Measurements from ENCODE around the gene SPINK14. TPM values are rescaled to one million over a fixed set of nuclear protein-coding genes. Genes with fewer than 3 reads are reported as not detected.

SPINK14 gene
- total RNA-seq: not detected
- not detected for polyA plus RNA-seq
- long read RNA-seq, donor 1: 0 reads
- long read RNA-seq, donor 2: 0 reads

GRCh38 chr5:148168246-148168645, at the start of gene SPINK14:
Gene SPINK14 (plus strand): TSS chr5:148168546. CDS start chr5:148169733, 1,187 bp downstream.
- no peak within 1 kb of the TSS for H3K27ac ChIP-seq (ENCODE audit: low read depth in 1 of 2, low read length in 2 of 2)

DNA sequence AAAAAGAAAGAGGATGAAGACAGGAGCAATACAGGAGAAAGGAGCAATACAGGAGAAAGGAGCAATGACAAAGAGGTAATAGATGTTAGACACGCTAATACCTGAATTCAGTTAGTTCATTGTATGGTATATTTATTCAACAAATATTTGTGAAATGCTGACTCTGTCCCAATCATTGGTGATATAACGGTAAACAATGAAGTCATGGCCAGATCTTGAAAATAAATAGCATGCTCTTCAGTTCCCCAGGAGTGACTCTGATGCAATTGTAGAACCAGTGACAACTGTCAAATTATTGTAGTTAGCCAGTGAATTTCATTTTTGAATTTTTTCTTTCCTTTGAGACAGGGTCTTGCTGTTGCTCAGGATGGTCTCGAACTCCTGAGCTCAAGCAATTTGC, 48.0 kb upstream of the SPINK14 start:
- intact Hi-C loops (cut with DNase I): loop anchor here in 1 of 2 donors (5.0 kb wide), 1 partner anchor 263 kb away; no protein-coding TSS in a partner anchor
- no peaks in the 10 kb centered on the region for H3K36me3 ChIP-seq (ENCODE audit: control insufficient read depth in 1 of 2, insufficient read depth in 2 of 2, low read length in 1 of 2)
- no peaks in the 10 kb centered on the region for H3K9me3 ChIP-seq (ENCODE audit: control insufficient read depth, low read length)
- WGBS, 2 donors: 96 to 97% methylated on average over 3 of the region's 3 CpGs
- no peak for DNase-seq
- H3K4me1 ChIP-seq (ENCODE audit: control insufficient read depth in 1 of 2, insufficient read depth in 2 of 2, low read length in 2 of 2): no peaks in the 10 kb centered on the region
- H3K27me3 ChIP-seq (ENCODE audit: control insufficient read depth in 1 of 2, insufficient read depth in 2 of 2, low read length in 1 of 2): no peaks in the 10 kb centered on the region
- no peak for ATAC-seq (ENCODE audit: low FRiP score)
- no peak overlapping the region for H3K4me3 ChIP-seq (ENCODE audit: low read length in 2 of 2)
- no peak overlapping the region for H3K27ac ChIP-seq (ENCODE audit: low read depth in 1 of 2, low read length in 2 of 2)

More at GRCh38 chr5:148168246-148168645, at the start of gene SPINK14:
- intact Hi-C loops (cut with DNase I): no loop called here
- H3K9me3 ChIP-seq (ENCODE audit: control insufficient read depth, low read length): no peaks in the 10 kb centered on the region
- no peak within 1 kb of the TSS for H3K4me3 ChIP-seq (ENCODE audit: low read length in 2 of 2)
- DNase-seq (no peak), ATAC-seq (ENCODE audit: low FRiP score) (no peak)
- WGBS, 2 donors: 84 to 89% methylated on average over 1 of the region's 1 CpG
- no peaks in the 10 kb centered on the region for H3K27me3 ChIP-seq (ENCODE audit: control insufficient read depth in 1 of 2, insufficient read depth in 2 of 2, low read length in 1 of 2)
- no peaks in the 10 kb centered on the region for H3K36me3 ChIP-seq (ENCODE audit: control insufficient read depth in 1 of 2, insufficient read depth in 2 of 2, low read length in 1 of 2)
- no peaks in the 10 kb centered on the region for H3K4me1 ChIP-seq (ENCODE audit: control insufficient read depth in 1 of 2, insufficient read depth in 2 of 2, low read length in 2 of 2)

GRCh38 chr5:148125641-148126040, 42.7 kb upstream of the SPINK14 start:
- Histone ChIP-seq H3K9me3 (ENCODE audit: control insufficient read depth, low read length) (no peaks in the 10 kb centered on the region), H3K4me3 (ENCODE audit: low read length in 2 of 2) (no peak overlapping the region), H3K36me3 (ENCODE audit: control insufficient read depth in 1 of 2, insufficient read depth in 2 of 2, low read length in 1 of 2) (no peaks in the 10 kb centered on the region), H3K27me3 (ENCODE audit: control insufficient read depth in 1 of 2, insufficient read depth in 2 of 2, low read length in 1 of 2) (no peaks in the 10 kb centered on the region), H3K4me1 (ENCODE audit: control insufficient read depth in 1 of 2, insufficient read depth in 2 of 2, low read length in 2 of 2) (no peaks in the 10 kb centered on the region), H3K27ac (ENCODE audit: low read depth in 1 of 2, low read length in 2 of 2) (no peak overlapping the region)
- DNase-seq (no peak), ATAC-seq (ENCODE audit: low FRiP score) (no peak)
- WGBS, 2 donors: 37 to 39% methylated on average over 3 of the region's 3 CpGs
- intact Hi-C loops (cut with DNase I): no loop called here

DNA sequence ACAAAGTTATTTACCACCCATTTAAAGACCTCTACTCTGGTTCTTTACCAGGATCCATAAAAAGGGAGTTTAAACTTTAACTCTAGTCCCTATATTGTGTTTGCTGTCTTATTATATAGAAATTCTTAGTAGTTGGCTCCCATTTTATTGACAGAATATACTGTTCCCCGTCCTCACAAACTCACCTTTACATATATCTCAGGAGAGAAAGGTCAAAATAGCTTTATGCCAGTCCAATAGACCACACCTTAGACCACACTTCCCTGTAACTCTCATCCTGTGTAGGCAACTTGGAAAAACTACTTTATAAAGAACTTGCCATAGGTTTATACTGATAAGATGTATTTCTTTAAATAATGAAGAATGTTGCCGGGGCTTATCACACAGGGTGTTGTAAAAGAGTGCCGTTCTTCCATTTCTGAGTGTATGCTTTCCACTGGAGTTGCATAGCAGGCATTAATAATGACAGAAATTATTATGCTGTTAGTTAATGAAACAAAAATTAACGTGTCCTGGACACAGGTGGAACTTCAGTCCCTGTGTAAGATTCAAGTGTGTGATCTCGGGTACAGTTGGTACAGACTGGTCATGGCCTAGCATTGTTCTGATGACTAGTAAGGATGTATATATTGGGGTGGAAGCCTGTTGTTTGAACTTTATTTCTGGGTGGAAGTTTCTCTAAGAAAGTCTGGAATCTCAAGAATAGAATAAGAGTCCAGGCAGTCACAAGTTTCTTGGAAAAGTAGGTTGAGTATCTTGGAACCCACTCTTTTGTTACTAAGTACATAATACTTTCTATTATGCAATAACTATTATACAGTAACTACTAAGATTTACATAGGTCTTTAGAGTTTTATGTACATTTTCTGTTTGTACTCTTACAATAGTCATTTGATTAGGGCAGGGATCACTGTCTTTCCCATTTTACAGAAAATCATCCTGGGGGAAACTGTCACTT, 33.0 kb upstream of the SPINK14 start:
- intact Hi-C loops (cut with DNase I): no loop called here
- Histone ChIP-seq H3K9me3 (ENCODE audit: control insufficient read depth, low read length) (no peaks in the 10 kb centered on the region), H3K27ac (ENCODE audit: low read depth in 1 of 2, low read length in 2 of 2) (no peak overlapping the region), H3K4me3 (ENCODE audit: low read length in 2 of 2) (no peak overlapping the region), H3K4me1 (ENCODE audit: control insufficient read depth in 1 of 2, insufficient read depth in 2 of 2, low read length in 2 of 2) (no peaks in the 10 kb centered on the region), H3K27me3 (ENCODE audit: control insufficient read depth in 1 of 2, insufficient read depth in 2 of 2, low read length in 1 of 2) (no peaks in the 10 kb centered on the region), H3K36me3 (ENCODE audit: control insufficient read depth in 1 of 2, insufficient read depth in 2 of 2, low read length in 1 of 2) (no peaks in the 10 kb centered on the region)
- no peak for ATAC-seq (ENCODE audit: low FRiP score)
- no peak for DNase-seq
- 75 to 81% methylated on average over 5 of the region's 5 CpGs for WGBS, 2 donors

- Histone ChIP-seq H3K4me1 (ENCODE audit: control insufficient read depth in 1 of 2, insufficient read depth in 2 of 2, low read length in 2 of 2) (no peaks in the 10 kb centered on the region), H3K27me3 (ENCODE audit: control insufficient read depth in 1 of 2, insufficient read depth in 2 of 2, low read length in 1 of 2) (no peaks in the 10 kb centered on the region), H3K27ac (ENCODE audit: low read depth in 1 of 2, low read length in 2 of 2) (no peak overlapping the region), H3K4me3 (ENCODE audit: low read length in 2 of 2) (no peak overlapping the region), H3K36me3 (ENCODE audit: control insufficient read depth in 1 of 2, insufficient read depth in 2 of 2, low read length in 1 of 2) (no peaks in the 10 kb centered on the region), H3K9me3 (ENCODE audit: control insufficient read depth, low read length) (no peaks in the 10 kb centered on the region)
- 93 to 95% methylated on average over 3 of the region's 3 CpGs for WGBS, 2 donors
- intact Hi-C loops (cut with DNase I): no loop called here
- DNase-seq (no peak), ATAC-seq (ENCODE audit: low FRiP score) (no peak)
Measured at GRCh38 chr5:148140846-148141245, 27.5 kb upstream of the SPINK14 start.

DNA sequence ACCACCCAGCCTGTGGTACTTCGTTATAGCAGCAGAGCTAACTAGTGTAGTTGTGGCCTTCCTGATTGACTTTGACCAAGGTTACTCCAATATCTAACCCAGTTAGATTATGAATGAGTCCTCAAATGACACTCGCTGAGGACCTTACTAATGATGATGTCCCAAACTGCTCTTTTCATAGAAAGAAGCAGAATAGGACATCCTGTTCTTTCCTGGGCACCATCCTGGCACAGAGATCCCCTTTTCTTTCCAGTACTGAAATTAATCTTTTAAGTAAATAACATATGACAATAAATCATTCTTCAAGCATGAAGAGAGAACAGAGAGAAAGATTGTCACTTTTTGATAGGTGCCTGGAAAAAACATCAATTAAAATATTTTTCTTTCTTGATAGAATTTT, 26.7 kb upstream of the SPINK14 start:
- ATAC-seq (ENCODE audit: low FRiP score): no peak
- Histone ChIP-seq H3K4me1 (ENCODE audit: control insufficient read depth in 1 of 2, insufficient read depth in 2 of 2, low read length in 2 of 2) (no peaks in the 10 kb centered on the region), H3K27ac (ENCODE audit: low read depth in 1 of 2, low read length in 2 of 2) (no peak overlapping the region), H3K27me3 (ENCODE audit: control insufficient read depth in 1 of 2, insufficient read depth in 2 of 2, low read length in 1 of 2) (no peaks in the 10 kb centered on the region), H3K9me3 (ENCODE audit: control insufficient read depth, low read length) (no peaks in the 10 kb centered on the region), H3K4me3 (ENCODE audit: low read length in 2 of 2) (no peak overlapping the region), H3K36me3 (ENCODE audit: control insufficient read depth in 1 of 2, insufficient read depth in 2 of 2, low read length in 1 of 2) (no peaks in the 10 kb centered on the region)
- intact Hi-C loops (cut with DNase I): no loop called here
- WGBS, 2 donors: 52 to 55% methylated on average over 2 of the region's 2 CpGs
- DNase-seq: no peak

GRCh38 chr5:148145916-148146315, 22.4 kb upstream of the SPINK14 start:
- Histone ChIP-seq H3K4me3 (ENCODE audit: low read length in 2 of 2) (no peak overlapping the region), H3K27ac (ENCODE audit: low read depth in 1 of 2, low read length in 2 of 2) (no peak overlapping the region), H3K9me3 (ENCODE audit: control insufficient read depth, low read length) (no peaks in the 10 kb centered on the region), H3K27me3 (ENCODE audit: control insufficient read depth in 1 of 2, insufficient read depth in 2 of 2, low read length in 1 of 2) (no peaks in the 10 kb centered on the region), H3K4me1 (ENCODE audit: control insufficient read depth in 1 of 2, insufficient read depth in 2 of 2, low read length in 2 of 2) (no peaks in the 10 kb centered on the region), H3K36me3 (ENCODE audit: control insufficient read depth in 1 of 2, insufficient read depth in 2 of 2, low read length in 1 of 2) (no peaks in the 10 kb centered on the region)
- DNase-seq (no peak), ATAC-seq (ENCODE audit: low FRiP score) (no peak)
- intact Hi-C loops (cut with DNase I): no loop called here

DNA sequence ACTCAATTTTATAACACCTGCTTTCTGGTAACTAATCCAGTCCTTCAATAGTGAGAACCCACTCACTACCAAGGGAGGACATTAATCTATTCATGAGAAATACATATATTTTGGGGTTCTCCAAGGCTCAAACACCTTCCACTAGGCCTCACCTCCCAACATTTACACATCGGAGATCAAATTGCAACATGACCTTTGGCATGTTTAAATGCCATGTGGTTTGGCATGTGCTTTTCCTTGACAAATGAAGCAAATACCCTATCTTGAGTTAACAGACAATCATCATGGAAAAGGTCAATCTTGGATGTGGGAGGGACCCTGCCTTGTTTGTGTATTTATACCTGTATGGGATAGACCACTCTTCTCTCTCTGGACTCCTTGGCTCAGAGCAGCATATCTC, 21.9 kb upstream of the SPINK14 start:
- ATAC-seq (ENCODE audit: low FRiP score) (no peak), DNase-seq (no peak)
- intact Hi-C loops (cut with DNase I): no loop called here
- H3K27me3 ChIP-seq (ENCODE audit: control insufficient read depth in 1 of 2, insufficient read depth in 2 of 2, low read length in 1 of 2): no peaks in the 10 kb centered on the region
- H3K9me3 ChIP-seq (ENCODE audit: control insufficient read depth, low read length): no peaks in the 10 kb centered on the region
- 94 to 96% methylated on average over 1 of the region's 1 CpG for WGBS, 2 donors
- no peak overlapping the region for H3K27ac ChIP-seq (ENCODE audit: low read depth in 1 of 2, low read length in 2 of 2)
- no peaks in the 10 kb centered on the region for H3K4me1 ChIP-seq (ENCODE audit: control insufficient read depth in 1 of 2, insufficient read depth in 2 of 2, low read length in 2 of 2)
- H3K4me3 ChIP-seq (ENCODE audit: low read length in 2 of 2): no peak overlapping the region
- H3K36me3 ChIP-seq (ENCODE audit: control insufficient read depth in 1 of 2, insufficient read depth in 2 of 2, low read length in 1 of 2): no peaks in the 10 kb centered on the region

GRCh38 chr5:148147415-148147814, 20.9 kb upstream of the SPINK14 start:
- Histone ChIP-seq H3K36me3 (ENCODE audit: control insufficient read depth in 1 of 2, insufficient read depth in 2 of 2, low read length in 1 of 2) (no peaks in the 10 kb centered on the region), H3K27ac (ENCODE audit: low read depth in 1 of 2, low read length in 2 of 2) (no peak overlapping the region), H3K4me1 (ENCODE audit: control insufficient read depth in 1 of 2, insufficient read depth in 2 of 2, low read length in 2 of 2) (no peaks in the 10 kb centered on the region), H3K27me3 (ENCODE audit: control insufficient read depth in 1 of 2, insufficient read depth in 2 of 2, low read length in 1 of 2) (no peaks in the 10 kb centered on the region), H3K9me3 (ENCODE audit: control insufficient read depth, low read length) (no peaks in the 10 kb centered on the region), H3K4me3 (ENCODE audit: low read length in 2 of 2) (no peak overlapping the region)
- WGBS, 2 donors: 81 to 82% methylated on average over 4 of the region's 4 CpGs
- DNase-seq: no peak
- ATAC-seq (ENCODE audit: low FRiP score): no peak
- intact Hi-C loops (cut with DNase I): no loop called here
